Activated T-cell treated with anti-CD3 and anti-CD28 coated beads for 24 hours (primary cell): ENCODE measurements around the gene ATXN7L1.

Experiments used
- DNase-seq: peaks from one replicate; pipeline ENCODE4 v3.0.0-alpha.2; 2020; ENCODE audit warnings: low read depth

The ATXN7L1 gene, protein sequence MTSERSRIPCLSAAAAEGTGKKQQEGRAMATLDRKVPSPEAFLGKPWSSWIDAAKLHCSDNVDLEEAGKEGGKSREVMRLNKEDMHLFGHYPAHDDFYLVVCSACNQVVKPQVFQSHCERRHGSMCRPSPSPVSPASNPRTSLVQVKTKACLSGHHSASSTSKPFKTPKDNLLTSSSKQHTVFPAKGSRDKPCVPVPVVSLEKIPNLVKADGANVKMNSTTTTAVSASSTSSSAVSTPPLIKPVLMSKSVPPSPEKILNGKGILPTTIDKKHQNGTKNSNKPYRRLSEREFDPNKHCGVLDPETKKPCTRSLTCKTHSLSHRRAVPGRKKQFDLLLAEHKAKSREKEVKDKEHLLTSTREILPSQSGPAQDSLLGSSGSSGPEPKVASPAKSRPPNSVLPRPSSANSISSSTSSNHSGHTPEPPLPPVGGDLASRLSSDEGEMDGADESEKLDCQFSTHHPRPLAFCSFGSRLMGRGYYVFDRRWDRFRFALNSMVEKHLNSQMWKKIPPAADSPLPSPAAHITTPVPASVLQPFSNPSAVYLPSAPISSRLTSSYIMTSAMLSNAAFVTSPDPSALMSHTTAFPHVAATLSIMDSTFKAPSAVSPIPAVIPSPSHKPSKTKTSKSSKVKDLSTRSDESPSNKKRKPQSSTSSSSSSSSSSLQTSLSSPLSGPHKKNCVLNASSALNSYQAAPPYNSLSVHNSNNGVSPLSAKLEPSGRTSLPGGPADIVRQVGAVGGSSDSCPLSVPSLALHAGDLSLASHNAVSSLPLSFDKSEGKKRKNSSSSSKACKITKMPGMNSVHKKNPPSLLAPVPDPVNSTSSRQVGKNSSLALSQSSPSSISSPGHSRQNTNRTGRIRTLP

GRCh38 chr7:105876091-105876963 lies at the start of gene ATXN7L1:
Gene ATXN7L1 (minus strand): TSS chr7:105876599. CDS start chr7:105876558, 41 bp downstream.
- peak; percentile 85 for DNase-seq

DNA sequence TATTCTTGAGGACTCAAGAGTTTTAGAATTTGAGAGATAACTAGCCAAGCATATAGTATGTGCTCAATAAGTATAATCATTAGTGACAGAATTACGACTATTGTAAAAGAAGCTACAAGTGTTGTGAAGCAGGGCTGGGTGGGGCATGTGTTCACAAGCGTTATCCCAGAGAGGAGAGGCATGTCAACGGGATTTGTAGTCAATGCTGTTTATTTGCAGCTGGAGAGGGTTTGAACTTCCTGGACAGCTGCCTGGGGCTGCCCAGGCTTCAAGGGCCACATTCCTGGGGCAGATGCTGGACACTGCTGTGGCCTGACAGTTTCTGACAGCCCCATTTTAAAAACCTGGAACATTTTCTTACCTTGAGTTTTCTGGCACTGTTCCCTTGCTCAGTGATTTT lies 49.7 kb upstream of the ATXN7L1 start:
- no peak for DNase-seq

- DNase-seq = peak; percentile 7
Measured at GRCh38 chr7:105924945-105925344, 48.5 kb upstream of the ATXN7L1 start.

DNA sequence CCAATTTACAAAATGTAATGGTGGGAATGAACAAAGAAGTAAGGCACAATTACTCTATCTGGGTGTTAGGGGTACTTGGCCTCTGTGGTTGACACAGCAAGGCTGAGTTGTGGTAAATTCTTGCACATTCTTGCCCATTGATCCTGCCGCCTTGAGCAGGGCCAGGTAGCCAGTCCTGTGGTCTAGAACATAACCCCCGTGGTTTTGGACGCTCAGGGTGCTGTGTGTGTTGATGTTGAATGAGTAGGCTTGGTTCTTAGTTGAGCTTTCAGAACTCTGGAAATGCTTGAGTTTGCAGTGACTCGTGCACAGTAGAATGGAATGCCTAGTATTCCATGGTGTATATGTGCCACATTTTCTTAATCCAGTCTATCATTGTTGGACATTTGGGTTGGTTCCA lies 44.4 kb upstream of the ATXN7L1 start:
- DNase-seq = no peak

GRCh38 chr7:105917659-105918058 lies 41.3 kb upstream of the ATXN7L1 start:
- DNase-seq = no peak

GRCh38 chr7:105916603-105917002 lies 40.2 kb upstream of the ATXN7L1 start:
- DNase-seq = no peak

DNA sequence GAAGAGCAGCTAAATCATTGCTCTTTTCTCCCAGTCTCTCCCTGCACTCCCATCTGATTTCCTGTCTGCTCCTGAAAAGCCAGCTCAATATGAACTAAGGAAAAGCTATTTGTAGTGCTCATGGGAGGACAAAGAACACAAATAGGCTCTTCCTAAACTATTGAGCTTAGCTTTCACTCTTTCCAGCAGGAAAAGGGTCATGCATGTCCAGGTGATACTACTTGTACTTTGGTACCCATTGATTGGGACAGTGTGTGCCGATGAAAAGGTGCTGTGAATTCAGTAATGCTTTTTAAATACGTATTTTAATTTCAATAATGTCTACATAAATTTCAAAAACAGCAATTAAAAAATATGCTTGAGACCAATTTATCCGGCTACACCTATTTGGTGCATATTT lies 37.5 kb upstream of the ATXN7L1 start:
- DNase-seq = no peak

DNA sequence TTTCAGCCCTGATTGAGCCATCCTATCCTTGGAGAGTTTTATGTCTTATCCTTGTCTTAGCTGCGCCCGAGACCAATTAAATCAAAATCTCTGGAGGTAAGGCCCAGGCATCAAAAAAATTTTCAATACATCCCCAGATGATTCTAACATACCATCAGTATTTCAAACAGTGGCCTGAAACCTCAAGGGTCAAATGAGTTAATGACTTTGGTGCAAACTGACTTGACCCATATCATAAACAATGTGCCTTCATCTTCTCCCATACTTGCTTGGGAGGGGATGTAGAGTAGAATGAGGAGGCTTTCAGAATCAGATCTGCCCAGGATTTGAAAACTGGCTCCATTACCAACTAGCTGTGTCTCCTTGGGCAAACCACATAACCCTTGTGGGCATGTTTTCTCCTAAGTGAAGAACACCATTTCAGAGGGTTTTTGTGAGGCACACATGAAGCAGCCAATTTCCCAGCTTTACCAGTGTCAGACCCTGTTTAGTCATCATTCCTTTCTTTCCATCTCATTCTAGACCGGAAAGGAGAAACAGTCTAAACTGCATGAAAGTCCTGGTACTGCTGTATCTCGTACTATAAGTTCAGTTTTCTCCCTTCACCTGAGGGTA lies 35.7 kb upstream of the ATXN7L1 start:
- DNase-seq = no peak

DNA sequence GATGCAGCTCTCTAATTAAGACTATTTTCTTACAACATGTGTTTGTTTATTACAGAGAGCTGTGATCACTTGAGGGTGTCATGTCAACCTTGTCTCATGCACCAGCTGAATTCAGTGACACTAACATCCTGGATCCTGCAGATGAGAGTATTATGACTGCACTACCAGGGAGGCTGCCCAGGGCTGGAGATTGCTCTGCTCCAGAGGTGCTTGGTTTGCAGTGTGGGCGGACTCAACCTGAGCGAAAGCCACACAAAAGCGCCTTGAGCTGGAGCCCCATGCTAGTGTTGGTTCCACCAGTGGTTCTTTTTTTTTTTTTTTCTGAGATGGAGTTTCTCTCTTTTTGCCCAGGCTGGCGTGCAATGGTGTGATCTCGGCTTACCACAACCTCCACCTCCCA lies 33.8 kb upstream of the ATXN7L1 start:
- no peak for DNase-seq

DNA sequence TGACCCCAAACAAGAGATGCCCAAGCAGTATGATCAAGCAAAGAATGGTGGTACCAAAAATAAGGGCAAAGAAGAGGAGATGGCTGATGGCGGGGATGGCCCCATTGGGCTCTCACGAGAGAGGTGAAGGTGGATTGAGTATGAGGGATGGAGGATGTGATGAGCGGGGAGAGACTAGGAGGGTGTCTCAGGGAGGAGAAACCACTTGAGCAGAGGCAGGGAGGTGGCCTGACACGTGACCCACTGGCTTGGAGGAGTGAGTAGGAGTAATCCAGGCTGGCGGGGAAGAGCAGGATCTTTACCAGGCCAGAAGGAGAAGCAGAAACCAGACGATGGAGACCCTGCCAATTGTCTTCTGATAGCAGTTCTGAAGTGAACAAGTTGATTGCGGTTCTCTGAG lies 33.3 kb upstream of the ATXN7L1 start:
- no peak for DNase-seq

GRCh38 chr7:105907129-105907846 lies 30.9 kb upstream of the ATXN7L1 start:
- no peak for DNase-seq

DNA sequence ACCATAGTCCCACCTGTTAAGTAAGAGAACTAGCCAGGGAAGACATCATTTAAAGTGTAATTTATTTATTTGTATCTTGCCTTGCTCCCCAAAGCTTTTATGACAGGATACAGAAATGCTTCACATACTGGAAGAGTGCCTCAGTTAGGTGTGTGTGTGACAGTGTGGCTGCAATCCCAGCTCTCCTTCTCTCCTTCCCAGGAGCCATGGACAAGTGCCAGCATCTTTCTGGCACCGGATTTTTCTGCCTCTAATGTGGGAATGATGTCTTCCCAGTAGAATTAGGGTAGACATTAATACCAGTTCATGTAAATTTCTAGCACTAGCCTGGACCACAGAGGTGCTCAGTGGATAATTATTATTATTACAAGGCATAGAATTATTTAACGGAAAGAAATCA lies 30.3 kb upstream of the ATXN7L1 start:
- no peak for DNase-seq

- no peak for DNase-seq
Measured at GRCh38 chr7:105905910-105906568, 29.6 kb upstream of the ATXN7L1 start.

GRCh38 chr7:105905209-105905909 lies 29.0 kb upstream of the ATXN7L1 start:
- no peak for DNase-seq

DNA sequence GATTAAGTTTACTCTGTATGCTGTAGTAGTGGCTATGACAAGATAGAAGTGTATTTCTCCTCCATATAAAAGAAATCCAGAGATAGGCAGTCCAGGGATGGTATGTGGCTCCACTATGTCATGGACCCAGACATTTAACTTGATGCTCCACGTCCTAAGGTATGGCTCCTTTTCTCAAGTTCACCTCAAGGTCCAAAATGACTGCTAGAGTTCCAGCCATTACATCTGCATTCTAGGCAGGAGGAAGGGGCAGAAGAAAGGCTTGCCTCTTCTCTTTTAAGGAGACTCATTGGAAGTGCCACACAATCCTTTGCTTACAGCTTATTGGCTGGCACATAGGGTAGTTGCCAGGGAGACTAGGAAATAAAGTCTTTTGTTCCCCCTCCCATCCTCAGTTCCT lies 27.7 kb upstream of the ATXN7L1 start:
- DNase-seq = no peak

- DNase-seq = no peak
Measured at GRCh38 chr7:105902325-105902911, 26.0 kb upstream of the ATXN7L1 start.

GRCh38 chr7:105897999-105898398 lies 21.6 kb upstream of the ATXN7L1 start:
- no peak for DNase-seq

GRCh38 chr7:105896407-105896911 lies 20.1 kb upstream of the ATXN7L1 start:
- no peak for DNase-seq

DNA sequence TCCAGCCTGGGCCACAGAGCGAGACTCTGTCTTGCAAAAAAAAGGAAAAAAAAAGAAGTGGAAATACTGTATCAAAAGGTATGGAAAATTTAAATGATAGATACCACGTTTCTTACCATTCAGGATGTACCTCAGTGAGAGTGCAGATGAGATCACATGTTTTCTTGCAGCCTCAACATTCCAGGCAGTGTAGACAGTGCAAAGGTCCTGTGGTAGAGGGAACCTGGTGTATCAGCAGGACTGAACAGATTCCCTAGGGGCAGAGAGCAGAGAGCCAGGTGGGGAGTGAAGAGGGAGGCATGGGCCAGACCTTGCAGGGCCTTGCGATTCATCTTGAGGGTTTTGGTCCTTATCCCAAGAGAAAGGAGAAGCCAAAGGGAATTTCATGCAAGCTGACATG lies 17.7 kb upstream of the ATXN7L1 start:
- DNase-seq = no peak
